Inflammatory macrophage (primary cell): Measurements from ENCODE around the gene ZFR2.

ENCODE experiments used
- DNase-seq, 2 donors: peaks; one replicate each; pipeline ENCODE4 v3.0.0-alpha.2; 2020 to 2022

Gene ZFR2

GRCh38 chr19:3785938-3786824 lies 82.7 kb downstream of the ZFR2 start, which contains the start of gene MATK:
TSS of gene MATK (minus strand) at chr19:3786381. CDS start at chr19:3785135, 1,246 bp downstream.
- peak; percentile 63 to 84 for DNase-seq

DNA sequence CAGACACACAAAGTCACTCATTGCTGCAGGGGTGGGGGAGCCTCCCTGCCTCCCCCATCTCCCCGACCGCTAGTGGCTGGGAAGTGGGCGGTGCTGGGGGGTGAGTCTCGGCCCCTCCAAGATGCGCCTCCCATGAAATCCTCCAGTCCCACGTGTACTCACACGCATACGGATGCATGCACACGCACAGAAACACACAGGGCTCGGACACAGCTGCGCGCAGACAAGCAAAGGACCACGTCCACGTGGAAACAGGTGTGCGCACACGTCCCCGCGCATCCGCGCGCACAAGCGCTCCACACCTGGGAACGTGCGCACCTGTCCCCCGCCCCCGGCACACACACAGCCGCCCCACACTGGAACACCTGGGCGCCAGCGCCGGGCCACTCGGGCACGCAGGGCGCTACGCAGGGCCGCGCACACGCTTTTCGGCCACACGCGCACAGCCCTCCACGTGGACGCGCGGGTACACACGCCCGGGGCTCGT lies 83.3 kb downstream of the ZFR2 start:
- peak in 1 of 2 donors; percentile 81 for DNase-seq

- peak in 1 of 2 donors; percentile 94 for DNase-seq
Measured at GRCh38 chr19:3784607-3785450, 84.0 kb downstream of the ZFR2 start.

DNA sequence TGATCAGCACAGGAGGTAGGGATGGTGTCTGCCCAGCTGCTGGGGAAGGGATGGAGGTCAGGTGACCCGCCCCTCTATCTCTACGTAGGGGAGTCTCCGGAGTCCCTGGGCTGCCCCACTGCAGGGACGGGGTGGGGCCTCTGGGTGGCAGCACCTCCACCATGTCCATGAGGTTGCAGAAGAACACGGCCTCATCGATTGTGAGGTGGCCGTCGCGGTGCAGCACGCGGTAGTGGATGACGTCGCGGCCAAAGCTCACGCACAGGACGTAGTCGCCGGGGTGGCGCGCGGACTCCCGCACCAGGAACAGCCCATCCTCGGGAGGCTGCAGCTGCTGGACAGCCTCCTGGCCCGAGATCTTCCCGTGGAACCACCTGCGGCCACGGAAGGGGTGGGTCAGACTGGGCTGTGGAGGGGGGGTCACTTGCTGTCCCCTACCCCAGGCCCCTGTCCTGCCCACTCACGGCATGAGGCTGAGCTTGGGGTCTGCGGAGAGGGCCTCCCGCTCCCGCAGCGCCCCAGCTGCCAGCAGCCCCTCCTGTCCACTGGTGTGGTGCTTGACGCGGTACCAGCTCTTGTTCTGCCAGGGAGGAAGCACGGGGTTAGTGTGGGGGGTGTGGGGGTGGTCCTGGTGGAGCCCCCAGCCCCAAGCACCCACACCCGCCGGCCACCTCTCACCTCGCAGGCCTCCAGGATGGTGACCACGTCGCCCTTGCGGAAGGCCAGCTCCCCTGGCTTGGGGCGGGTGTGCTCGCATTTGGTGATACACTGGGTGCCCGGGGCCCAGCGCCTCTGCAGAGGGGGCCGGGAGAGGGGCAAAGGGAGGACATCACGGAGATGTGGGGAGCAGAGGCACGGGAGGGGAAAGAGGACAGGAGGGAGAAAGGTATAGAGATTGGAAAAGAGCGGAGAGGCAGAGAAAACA lies 84.9 kb downstream of the ZFR2 start:
- DNase-seq: peak in 1 of 2 donors; percentile 33

DNA sequence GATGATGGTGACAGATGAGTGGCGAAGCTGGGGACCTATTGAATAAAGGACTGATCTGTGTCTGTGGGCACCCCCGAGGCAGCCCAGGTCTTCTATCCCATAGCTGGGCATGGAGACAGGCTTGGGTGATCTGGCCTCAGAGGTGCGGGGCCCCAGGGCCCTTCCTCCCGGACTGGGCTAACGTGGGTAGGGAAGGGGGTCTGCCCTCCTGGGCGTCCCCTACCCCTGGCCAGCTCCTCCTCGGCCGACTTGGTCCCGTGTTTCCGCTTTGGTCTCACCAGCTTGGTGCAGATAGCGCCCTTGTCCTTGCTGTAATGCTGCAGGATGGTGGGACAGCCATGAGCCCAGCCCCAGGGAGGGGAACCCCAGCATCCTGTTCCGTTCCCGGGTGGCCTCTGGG lies 85.9 kb downstream of the ZFR2 start:
- DNase-seq: no peak

- DNase-seq: no peak
Measured at GRCh38 chr19:3782330-3782729, 86.5 kb downstream of the ZFR2 start.

DNA sequence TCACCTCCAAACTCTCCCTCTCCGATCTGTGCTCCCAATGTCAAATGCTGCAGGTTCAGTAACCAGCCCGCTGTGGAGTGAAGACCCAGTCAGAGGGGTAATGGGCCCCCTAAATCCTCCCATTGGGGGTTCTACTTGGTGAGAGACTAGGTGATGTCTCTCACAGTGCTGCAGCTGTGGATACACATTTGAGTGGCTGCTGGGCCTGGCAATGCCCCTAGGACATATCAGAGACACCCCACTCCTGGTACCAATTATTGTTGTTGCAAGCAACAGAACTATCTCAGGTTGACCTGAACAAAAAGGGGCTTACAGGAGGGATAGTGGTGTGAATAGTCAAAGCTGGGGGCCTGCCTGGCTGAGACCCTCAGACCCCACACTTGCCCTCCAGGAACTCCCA lies 87.2 kb downstream of the ZFR2 start:
- DNase-seq: no peak

DNA sequence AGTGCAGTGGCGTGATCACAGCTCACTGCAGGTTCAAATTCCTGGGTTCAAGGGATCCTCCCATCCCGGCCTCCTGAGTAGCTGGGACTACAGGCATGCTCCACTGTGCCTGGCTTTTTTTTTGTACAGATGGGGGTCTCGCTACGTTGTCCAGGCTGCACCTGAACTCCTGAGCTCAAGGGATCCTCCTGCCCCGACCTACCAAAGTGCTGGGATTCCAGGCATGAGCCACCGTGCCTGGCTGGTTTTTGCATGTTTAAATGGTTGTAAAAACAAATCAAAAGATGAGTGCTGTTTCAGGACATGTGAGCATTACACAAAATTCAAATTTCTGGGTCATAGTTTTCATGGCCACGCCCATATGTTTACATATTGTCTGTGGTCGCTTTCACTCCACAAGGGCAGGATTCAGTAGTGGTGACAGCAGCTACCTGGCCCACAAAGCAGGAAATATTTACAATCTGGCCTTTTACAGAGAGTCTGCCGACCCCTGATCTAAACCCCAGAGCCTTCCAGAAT lies 88.0 kb downstream of the ZFR2 start:
- DNase-seq: no peak

DNA sequence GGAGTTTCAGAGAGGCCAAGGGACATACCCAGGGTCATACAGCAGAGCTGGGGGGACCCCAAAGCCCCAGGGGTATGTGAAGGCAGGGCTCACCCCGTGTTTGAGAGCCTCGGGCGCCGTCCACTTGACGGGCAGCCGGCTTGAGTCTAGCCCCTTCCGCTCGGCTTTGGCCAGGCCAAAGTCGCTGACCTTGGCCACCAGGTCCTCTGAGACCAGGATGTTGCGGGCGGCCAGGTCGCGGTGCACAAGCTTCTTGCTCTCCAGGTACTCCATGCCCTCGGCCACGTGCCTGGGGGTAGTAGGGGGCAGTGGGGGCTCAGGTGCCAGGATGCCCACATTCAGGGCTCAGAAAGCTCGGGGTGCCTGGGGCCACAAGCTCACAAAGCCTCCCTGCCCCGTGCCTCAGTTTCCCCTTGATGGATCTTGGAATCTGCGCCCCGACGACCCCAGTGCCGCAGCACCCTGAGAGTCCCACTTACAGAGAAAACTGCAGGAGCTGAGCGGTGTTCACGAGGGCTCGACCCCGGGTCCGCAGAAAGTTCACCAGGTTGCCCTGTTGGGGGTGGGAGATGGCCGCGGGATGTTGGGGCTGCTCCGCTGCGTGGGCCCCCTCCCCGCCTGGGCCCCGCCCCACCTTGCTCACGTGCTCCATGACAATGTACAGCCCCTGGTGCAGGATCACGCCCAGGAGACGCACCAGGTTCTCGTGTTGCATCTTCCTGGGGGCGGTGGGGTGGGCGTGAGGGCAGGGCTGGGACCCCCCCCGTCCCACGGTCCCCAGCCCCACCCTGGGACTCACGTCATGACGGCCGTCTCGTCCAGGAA lies 89.7 kb downstream of the ZFR2 start:
- DNase-seq: no peak

DNA sequence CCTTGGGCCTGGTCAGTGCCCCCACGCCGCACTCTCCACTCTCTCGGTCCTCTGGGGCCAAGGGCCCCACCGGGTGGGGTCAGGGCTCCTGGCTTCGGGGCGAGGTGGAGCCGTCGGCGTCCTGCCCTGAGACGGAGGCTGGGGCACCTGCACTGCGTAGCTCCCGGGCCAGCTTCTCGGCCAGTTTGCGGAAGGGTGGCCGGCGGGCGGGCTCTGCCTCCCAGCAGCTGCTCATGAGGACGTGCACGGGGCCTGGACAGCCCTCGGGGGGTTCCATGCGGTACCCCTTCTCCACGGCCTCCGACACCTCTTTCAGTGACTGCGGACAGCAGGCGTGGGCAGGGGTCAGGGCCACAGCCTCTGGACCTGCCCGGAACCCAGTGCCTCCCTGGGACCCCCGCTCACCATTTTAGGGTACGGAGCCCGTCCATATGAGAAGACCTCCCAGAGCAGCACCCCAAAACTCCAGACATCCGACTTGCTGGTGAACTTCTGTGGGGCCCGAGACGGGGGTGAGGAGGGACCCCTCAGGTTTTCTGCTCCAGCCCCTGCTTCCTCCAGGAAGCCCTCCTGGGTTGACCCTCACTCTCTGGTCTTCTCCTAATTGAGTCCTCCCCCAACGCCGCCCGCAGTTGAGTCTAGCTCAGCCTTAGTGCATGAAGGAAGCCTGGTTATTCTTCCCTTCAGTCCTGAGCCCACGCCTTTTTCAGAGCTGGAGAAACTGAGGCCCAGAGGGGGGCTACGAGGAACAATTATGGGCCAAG lies 90.6 kb downstream of the ZFR2 start:
- no peak for DNase-seq

DNA sequence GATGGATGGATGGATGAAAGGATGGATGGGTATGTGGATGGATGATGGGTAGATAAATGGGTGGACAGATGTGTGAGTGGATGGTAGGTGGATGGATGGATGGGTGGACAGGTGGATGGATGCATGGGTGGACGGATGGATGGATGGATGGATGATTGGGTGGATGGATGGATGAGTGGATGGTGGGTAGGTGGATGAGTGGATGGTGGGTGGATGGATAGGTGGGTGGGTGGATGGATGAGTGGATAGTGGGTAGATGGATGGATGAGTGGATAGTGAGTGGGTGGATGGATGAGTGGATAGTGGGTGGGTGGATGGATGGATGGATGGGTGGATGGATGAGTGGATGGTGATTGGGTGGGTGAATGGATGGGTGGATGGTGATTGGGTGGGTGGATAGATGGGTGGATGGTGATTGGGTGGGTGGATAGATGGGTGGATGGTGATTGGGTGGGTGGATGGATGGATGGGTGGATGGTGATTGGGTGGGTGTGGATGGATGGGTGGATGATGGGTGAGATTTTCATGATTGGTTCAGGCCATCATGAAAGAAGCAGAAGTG lies 92.3 kb downstream of the ZFR2 start:
- no peak for DNase-seq

DNA sequence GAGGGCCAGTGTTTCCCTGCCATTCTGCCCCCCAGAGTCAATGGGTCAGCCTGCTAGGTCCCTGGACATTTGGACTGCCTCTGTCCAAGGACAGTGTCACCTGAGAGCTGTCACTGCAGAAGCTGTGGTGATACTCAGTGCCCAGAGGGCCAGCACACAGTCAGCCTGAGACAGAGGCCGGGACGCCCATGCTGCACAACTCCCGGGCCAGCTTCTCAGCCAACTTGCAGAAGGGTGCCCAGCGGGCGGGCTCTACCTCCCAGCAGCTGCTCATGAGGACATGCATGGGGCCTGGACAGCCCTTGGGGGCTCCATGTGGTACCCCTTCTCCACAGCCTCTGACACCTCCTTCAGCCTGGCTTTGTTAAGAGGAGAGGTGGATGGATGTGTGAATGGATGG lies 93.0 kb downstream of the ZFR2 start:
- no peak for DNase-seq

DNA sequence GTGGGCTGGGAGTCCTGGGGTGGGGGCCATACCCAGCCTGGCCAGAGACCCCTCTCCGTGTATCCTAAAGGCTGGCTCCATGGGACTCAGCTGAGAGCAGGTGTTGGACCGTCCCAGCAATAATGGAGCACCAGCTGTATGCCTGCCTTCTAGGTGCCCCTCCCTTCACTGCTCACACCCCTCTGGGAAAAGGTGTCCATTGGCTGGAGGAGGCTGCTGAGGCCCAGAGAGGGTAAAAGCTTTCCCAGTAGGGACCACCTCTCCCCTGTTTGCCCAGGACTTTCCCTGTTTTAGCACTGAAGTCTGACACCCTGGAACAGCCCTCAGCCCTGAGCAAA lies 93.5 kb downstream of the ZFR2 start:
- DNase-seq: no peak

- no peak for DNase-seq
Measured at GRCh38 chr19:3774621-3775373, 94.0 kb downstream of the ZFR2 start.

- DNase-seq: no peak
Measured at GRCh38 chr19:3773814-3774515, 94.9 kb downstream of the ZFR2 start.

- DNase-seq: no peak
Measured at GRCh38 chr19:3771906-3772455, 96.9 kb downstream of the ZFR2 start, which contains the start of gene RAX2. TSS of gene RAX2 (minus strand) at chr19:3772228. CDS start at chr19:3771742, 486 bp downstream.

DNA sequence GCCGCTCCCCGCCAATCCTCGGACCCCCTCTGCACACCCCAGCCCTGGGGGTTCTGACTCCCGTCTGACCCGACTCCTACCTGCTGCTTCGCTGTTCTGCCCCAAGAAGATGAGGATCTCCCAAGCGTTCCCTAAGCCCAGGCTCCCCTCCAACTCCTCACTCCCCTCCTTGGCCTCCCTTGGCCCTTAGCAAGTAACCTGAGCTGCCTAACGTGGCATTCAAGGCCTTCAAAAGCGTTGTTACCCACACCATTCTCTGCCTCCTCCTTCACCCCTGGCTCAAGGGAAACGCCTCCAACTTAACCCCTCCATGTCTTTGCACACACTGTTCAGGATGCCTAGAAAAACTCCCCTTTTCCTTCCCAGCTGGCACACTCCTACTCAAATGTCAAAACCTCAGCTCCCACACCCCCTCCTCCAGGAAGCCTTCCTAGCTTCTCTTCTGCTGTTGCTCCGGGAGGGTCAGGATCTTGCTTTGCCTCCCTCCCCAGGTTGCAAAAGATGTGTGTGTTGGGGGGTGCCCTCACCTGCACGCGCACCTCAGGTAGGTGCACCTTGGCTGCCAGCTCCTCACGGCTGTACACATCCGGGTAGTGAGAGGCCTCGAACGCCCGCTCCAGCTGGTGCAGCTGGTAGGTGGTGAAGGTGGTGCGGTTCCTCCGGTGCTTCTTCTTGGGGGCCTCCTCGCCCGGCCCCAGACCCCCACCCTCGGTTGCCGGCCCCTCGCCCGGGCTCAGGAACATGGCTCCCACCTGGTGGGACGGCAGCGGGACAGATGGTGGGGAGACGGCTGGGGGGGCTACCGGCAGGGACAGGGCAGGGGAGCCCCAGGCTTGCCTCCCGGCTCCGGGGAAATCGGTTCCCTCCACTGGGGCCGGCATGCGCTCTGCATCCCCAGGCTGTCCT lies 97.6 kb downstream of the ZFR2 start:
- no peak for DNase-seq
